ENCODE results near the gene SNX4. TPM values are rescaled to one million over a fixed set of nuclear protein-coding genes. Genes with fewer than 3 reads are reported as not detected.

The SNX4 gene
- total RNA-seq, 1 donor from 2014 or later, result 36.5 TPM

- DNase-seq (ENCODE audit: extremely low spot score, unreplicated experiment), result no peak
- Mint-ChIP-seq H3K27ac (no peak overlapping the region), H3K4me3 (no peak overlapping the region), H3K27me3 (no peaks in the 10 kb centered on the region), H3K9me3 (no peaks in the 10 kb centered on the region), H3K36me3 (peaks cover 18% of the 10 kb centered on the region), H3K4me1 (ENCODE audit: unreplicated experiment) (no peaks in the 10 kb centered on the region)
- no peak for TF ChIP-seq CTCF (conservative IDR thresholded peaks at IDR 0.05)
Observed at GRCh38 chr3:125460233-125460632, 59.8 kb downstream of the SNX4 start.

DNA sequence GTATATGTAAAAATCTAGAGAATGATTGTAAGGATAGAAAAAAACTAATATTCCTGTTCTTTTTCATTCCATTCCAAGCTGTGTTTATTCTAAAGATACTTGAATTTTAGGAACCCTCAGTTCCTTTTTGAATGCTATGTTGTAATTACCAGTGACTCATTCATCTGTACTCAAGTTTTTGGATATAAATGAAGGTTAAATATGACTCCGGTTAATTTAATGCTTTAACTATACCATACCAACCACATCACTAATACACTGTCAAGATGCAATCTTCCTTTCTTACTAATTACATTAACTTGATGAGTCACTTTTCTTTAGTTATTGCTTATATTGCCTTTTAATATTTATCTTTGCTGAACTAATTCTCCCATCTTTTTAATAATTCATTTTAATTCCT lies 76.1 kb downstream of the SNX4 start:
- Mint-ChIP-seq H3K36me3 (peaks cover 20% of the 10 kb centered on the region), H3K4me3 (no peak overlapping the region), H3K9me3 (no peaks in the 10 kb centered on the region), H3K4me1 (ENCODE audit: unreplicated experiment) (no peaks in the 10 kb centered on the region), H3K27me3 (no peaks in the 10 kb centered on the region), H3K27ac (no peak overlapping the region)
- TF ChIP-seq CTCF (conservative IDR thresholded peaks at IDR 0.05), result no peak
- DNase-seq (ENCODE audit: extremely low spot score, unreplicated experiment), result no peak

- no peak for TF ChIP-seq CTCF (conservative IDR thresholded peaks at IDR 0.05)
- Mint-ChIP-seq H3K4me1 (ENCODE audit: unreplicated experiment) (no peaks in the 10 kb centered on the region), H3K36me3 (peaks cover 20% of the 10 kb centered on the region), H3K9me3 (no peaks in the 10 kb centered on the region), H3K27me3 (no peaks in the 10 kb centered on the region), H3K4me3 (no peak overlapping the region), H3K27ac (no peak overlapping the region)
- no peak for DNase-seq (ENCODE audit: extremely low spot score, unreplicated experiment)
Observed at GRCh38 chr3:125442506-125442905, 77.5 kb downstream of the SNX4 start.

DNA sequence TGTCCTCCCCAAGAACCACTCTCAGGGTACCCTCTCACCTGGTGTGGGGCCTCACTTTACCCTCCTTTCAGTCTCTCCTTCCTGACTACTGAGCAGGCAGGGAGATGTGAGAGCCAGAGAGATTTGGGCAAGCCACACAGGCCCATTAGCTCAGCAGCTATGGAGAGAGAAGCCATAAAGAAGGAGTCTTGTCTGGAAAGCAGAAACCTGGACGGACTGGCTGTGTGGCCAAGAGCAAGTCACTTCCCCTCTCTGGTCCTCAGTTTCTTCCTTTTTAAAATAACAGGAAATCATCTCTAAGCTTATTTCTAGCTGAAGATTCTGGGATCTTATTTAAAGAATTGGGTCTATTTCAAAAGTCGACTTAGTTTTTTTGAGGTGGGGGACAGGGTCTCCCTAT lies 79.0 kb downstream of the SNX4 start:
- Mint-ChIP-seq H3K4me1 (ENCODE audit: unreplicated experiment) (no peaks in the 10 kb centered on the region), H3K27me3 (no peaks in the 10 kb centered on the region), H3K4me3 (no peak overlapping the region), H3K36me3 (peaks cover 11% of the 10 kb centered on the region), H3K27ac (no peak overlapping the region), H3K9me3 (no peaks in the 10 kb centered on the region)
- no peak for DNase-seq (ENCODE audit: extremely low spot score, unreplicated experiment)
- no peak for TF ChIP-seq CTCF (conservative IDR thresholded peaks at IDR 0.05)

- TF ChIP-seq CTCF (conservative IDR thresholded peaks at IDR 0.05), result no peak
- Mint-ChIP-seq H3K27me3 (no peaks in the 10 kb centered on the region), H3K36me3 (peaks cover 11% of the 10 kb centered on the region), H3K9me3 (no peaks in the 10 kb centered on the region), H3K4me3 (no peak overlapping the region), H3K4me1 (ENCODE audit: unreplicated experiment) (no peaks in the 10 kb centered on the region), H3K27ac (no peak overlapping the region)
- no peak for DNase-seq (ENCODE audit: extremely low spot score, unreplicated experiment)
Observed at GRCh38 chr3:125440559-125440955, 79.4 kb downstream of the SNX4 start.
